HEK293 (cell line): Measurements from ENCODE around the gene CLK1.

Experiments
- CTCF ChIA-PET: fragments of 350-600 bp; formaldehyde crosslinking; extraction: SDS; loops from one replicate; lab custom pipeline; 2021; ENCODE audit warnings: antibody characterized with exemption; lab: Yijun Ruan, JAX
- POLR2A ChIA-PET: fragments of 300-600 bp; formaldehyde crosslinking; extraction: SDS; loops from one replicate; lab custom pipeline; 2020; ENCODE audit warnings: antibody characterized with exemption, inconsistent platforms; lab: Yijun Ruan, JAX
- H3K27ac ChIP-seq: fragments of 200-500 bp; sonication (Bioruptor generic); 2 replicates; pipeline ENCODE4 v1.5.1; 2014; ENCODE audit warnings: low read depth, low read length, control low read depth, inconsistent platforms; ENCODE audit errors: extremely low read depth
- H3K36me3 ChIP-seq, 2 experiments: fragments of 200-500 bp in 1 of 2; sonication (Bioruptor generic) in 1 of 2; 1 replicate in 1 of 2; 2 replicates in 1 of 2; pipeline ENCODE4 v1.5.1; 2014 to 2017; ENCODE audit warnings: inconsistent platforms in 2 of 2, low read length in 2 of 2; ENCODE audit not compliant: control insufficient read depth in 2 of 2, insufficient read depth in 1 of 2
- H3K4me1 ChIP-seq: fragments of 200-500 bp; sonication (Bioruptor generic); 2 replicates; pipeline ENCODE4 v1.5.1; 2014; ENCODE audit warnings: mild to moderate bottlenecking, low read length, inconsistent platforms; ENCODE audit not compliant: control insufficient read depth, insufficient read depth
- H3K4me3 ChIP-seq: 2 replicates; pipeline ENCODE4 v1.5.1; 2011; ENCODE audit warnings: low read depth, mild to moderate bottlenecking, control low read depth, low read length, moderate library complexity
- H3K9me3 ChIP-seq: fragments of 200-500 bp; sonication (Bioruptor generic); 2 replicates; pipeline ENCODE4 v1.5.1; 2014; ENCODE audit warnings: low read depth, low read length, inconsistent platforms; ENCODE audit not compliant: control insufficient read depth, insufficient read depth
- HIC1 ChIP-seq: fragments of 450-650 bp; formaldehyde crosslinking; IDR thresholded peaks from 2 replicates; pipeline ENCODE4 v1.5.1; 2016; ENCODE audit warnings: missing biosample characterization, missing genetic modification characterization
- KLF7 ChIP-seq: fragments of 450-650 bp; formaldehyde crosslinking; IDR thresholded peaks from 2 replicates; pipeline ENCODE4 v1.5.1; 2016; ENCODE audit warnings: missing biosample characterization, missing genetic modification characterization, borderline replicate concordance
- KLF9 ChIP-seq: fragments of 450-650 bp; formaldehyde crosslinking; IDR thresholded peaks from 2 replicates; pipeline ENCODE4 v1.5.1; 2016; ENCODE audit warnings: missing biosample characterization, missing genetic modification characterization, low read depth
- SP2 ChIP-seq: fragments of 450-650 bp; formaldehyde crosslinking; IDR thresholded peaks from 2 replicates; pipeline ENCODE4 v1.5.1; 2016; ENCODE audit warnings: missing biosample characterization, missing genetic modification characterization
- SP3 ChIP-seq: fragments of 450-650 bp; formaldehyde crosslinking; IDR thresholded peaks from 2 replicates; pipeline ENCODE4 v1.5.1; 2016; ENCODE audit warnings: missing biosample characterization, missing genetic modification characterization
- TSHZ1 ChIP-seq: fragments of 450-650 bp; formaldehyde crosslinking; IDR thresholded peaks from 2 replicates; pipeline ENCODE4 v1.5.1; 2016; ENCODE audit warnings: missing biosample characterization, missing genetic modification characterization, borderline replicate concordance
- ZBTB49 ChIP-seq: fragments of 450-650 bp; formaldehyde crosslinking; IDR thresholded peaks from 2 replicates; pipeline ENCODE4 v1.5.1; 2016; ENCODE audit warnings: missing biosample characterization, missing genetic modification characterization, low read depth
- ZFP3 ChIP-seq: fragments of 450-650 bp; formaldehyde crosslinking; IDR thresholded peaks from 2 replicates; pipeline ENCODE4 v1.5.1; 2016; ENCODE audit warnings: low read depth, missing biosample characterization, missing genetic modification characterization
- ZFP37 ChIP-seq: fragments of 450-650 bp; formaldehyde crosslinking; IDR thresholded peaks from 2 replicates; pipeline ENCODE4 v1.5.1; 2016; ENCODE audit warnings: missing biosample characterization, missing genetic modification characterization
- ZNF146 ChIP-seq: fragments of 450-650 bp; formaldehyde crosslinking; IDR thresholded peaks from 2 replicates; pipeline ENCODE4 v1.5.1; 2016; ENCODE audit warnings: missing biosample characterization, missing genetic modification characterization
- ZNF214 ChIP-seq: fragments of 450-650 bp; formaldehyde crosslinking; IDR thresholded peaks from 2 replicates; pipeline ENCODE4 v1.5.1; 2017; ENCODE audit warnings: missing biosample characterization, mild to moderate bottlenecking, missing genetic modification characterization, borderline replicate concordance
- ZNF292 ChIP-seq: fragments of 450-650 bp; formaldehyde crosslinking; IDR thresholded peaks from 2 replicates; pipeline ENCODE4 v1.5.1; 2016; ENCODE audit warnings: low read depth, missing biosample characterization, missing genetic modification characterization, borderline replicate concordance
- ZNF341 ChIP-seq: fragments of 450-650 bp; formaldehyde crosslinking; IDR thresholded peaks from 2 replicates; pipeline ENCODE4; 2016; ENCODE audit warnings: low read depth, missing biosample characterization, missing genetic modification characterization
- ZNF521 ChIP-seq: fragments of 450-650 bp; formaldehyde crosslinking; IDR thresholded peaks from 2 replicates; pipeline ENCODE4 v1.5.1; 2017; ENCODE audit warnings: missing biosample characterization, mild to moderate bottlenecking, missing genetic modification characterization
- ZNF529 ChIP-seq: fragments of 450-650 bp; formaldehyde crosslinking; IDR thresholded peaks from 2 replicates; pipeline ENCODE4 v1.5.1; 2017; ENCODE audit warnings: missing genetic modification characterization, missing biosample characterization; ENCODE audit not compliant: insufficient replicate concordance
- ZNF610 ChIP-seq: fragments of 450-650 bp; formaldehyde crosslinking; IDR thresholded peaks from 2 replicates; pipeline ENCODE4 v1.5.1; 2016; ENCODE audit warnings: missing biosample characterization, missing genetic modification characterization, borderline replicate concordance
- ZNF639 ChIP-seq: fragments of 450-650 bp; formaldehyde crosslinking; IDR thresholded peaks from 2 replicates; pipeline ENCODE4 v1.5.1; 2016; ENCODE audit warnings: missing biosample characterization, missing genetic modification characterization
- ZNF660 ChIP-seq: fragments of 450-650 bp; IDR thresholded peaks from 2 replicates; pipeline ENCODE4 v1.5.1; 2018; ENCODE audit warnings: missing biosample characterization, mild to moderate bottlenecking, missing genetic modification characterization
- ZNF776 ChIP-seq: fragments of 450-650 bp; formaldehyde crosslinking; IDR thresholded peaks from 2 replicates; pipeline ENCODE4 v1.5.0; 2017; ENCODE audit warnings: missing biosample characterization, missing genetic modification characterization, borderline replicate concordance

The CLK1 gene

GRCh38 chr2:200814917-200815316, 49.5 kb downstream of the CLK1 start (continued):
- no peak for TF ChIP-seq ZFP3 (tag by site-specific recombination)
- no peak for TF ChIP-seq ZNF146
- TF ChIP-seq KLF9 (tag by site-specific recombination), result no peak
- TF ChIP-seq ZNF639 (tag by site-specific recombination), result no peak
- TF ChIP-seq SP3, result no peak
- no peak for TF ChIP-seq ZBTB49 (tag by site-specific recombination)
- TF ChIP-seq ZNF776 (tag by site-specific recombination), result no peak
- no peak for TF ChIP-seq ZNF292 (tag by site-specific recombination)
- TF ChIP-seq TSHZ1 (tag by site-specific recombination), result no peak
- TF ChIP-seq ZNF610 (tag by site-specific recombination), result no peak
- no peak for TF ChIP-seq ZNF529
- TF ChIP-seq, all 188 proteins: peak for 0

GRCh38 chr2:200814276-200814815, 50.1 kb downstream of the CLK1 start:
- Histone ChIP-seq H3K36me3 (peaks cover 52 to 67% of the 10 kb centered on the region in 2 experiments), H3K4me3 (no peak overlapping the region), H3K4me1 (no peaks in the 10 kb centered on the region), H3K27ac (no peak overlapping the region)
- POLR2A ChIA-PET, result no interaction called here
- CTCF ChIA-PET, result interaction anchor here (0.5 to 1.1 kb wide), 4 partner anchors 79 to 111 kb away, joined by 3 to 6 read pairs (median 3); no protein-coding TSS in a partner anchor
- TF ChIP-seq HIC1 (tag by site-specific recombination) (no peak), SP2 (tag by site-specific recombination) (no peak), ZFP3 (tag by site-specific recombination) (no peak), KLF7 (tag by site-specific recombination) (no peak), ZNF660 (tag by site-specific recombination) (no peak), ZNF341 (no peak), ZNF521 (tag by site-specific recombination) (no peak), ZFP37 (no peak), ZNF214 (no peak)
- TF ChIP-seq, all 188 proteins: peak for 0
- H3K9me3 ChIP-seq, result no peaks in the 10 kb centered on the region
